HG03025 (cell line): ENCODE data around the gene TAP2.
"Not testable (repeated sequence)": the region's sequence is repeated elsewhere in the genome, so short reads cannot be mapped to it uniquely, and the experiment has no call there.

ENCODE experiments used
- ATAC-seq: cut with Tn5 transposase; IDR thresholded peaks from one replicate; pipeline ENCODE4 v1.9.1; 2021; ENCODE audit warnings: mild to moderate bottlenecking, moderate library complexity; ENCODE audit not compliant: unreplicated experiment, low FRiP score

Gene TAP2

GRCh38 chr6:32838114-32838958 is at the start of gene TAP2:
Gene TAP2 (minus strand): TSS chr6:32838739. CDS start chr6:32838233, 506 bp downstream.
- ATAC-seq: peak; percentile 66

- no peak for ATAC-seq
Observed at GRCh38 chr6:32887616-32888015, 49.1 kb upstream of the TAP2 start.

- ATAC-seq: no peak
Observed at GRCh38 chr6:32886681-32887383, 48.3 kb upstream of the TAP2 start.

GRCh38 chr6:32885698-32886286 is 47.3 kb upstream of the TAP2 start:
- ATAC-seq: no peak

GRCh38 chr6:32883789-32884188 is 45.2 kb upstream of the TAP2 start:
- ATAC-seq: no peak

- ATAC-seq: no peak
Observed at GRCh38 chr6:32882879-32883250, 44.3 kb upstream of the TAP2 start.

- ATAC-seq: not testable (repeated sequence)
Observed at GRCh38 chr6:32880962-32881361, 42.4 kb upstream of the TAP2 start.

GRCh38 chr6:32879691-32880090 is 41.2 kb upstream of the TAP2 start:
- no peak for ATAC-seq

- ATAC-seq: no peak
Observed at GRCh38 chr6:32876603-32877002, 38.1 kb upstream of the TAP2 start.

GRCh38 chr6:32873947-32874346 is 35.4 kb upstream of the TAP2 start:
- ATAC-seq: not testable (repeated sequence)

- no peak for ATAC-seq
Observed at GRCh38 chr6:32868257-32868788, 29.8 kb upstream of the TAP2 start.

GRCh38 chr6:32867554-32868256 is 29.2 kb upstream of the TAP2 start:
- no peak for ATAC-seq

- ATAC-seq: no peak
Observed at GRCh38 chr6:32867022-32867477, 28.5 kb upstream of the TAP2 start.

- ATAC-seq: no peak
Observed at GRCh38 chr6:32865724-32866443, 27.3 kb upstream of the TAP2 start.

- ATAC-seq: no peak
Observed at GRCh38 chr6:32862725-32863124, 24.2 kb upstream of the TAP2 start.

GRCh38 chr6:32860674-32861073 is 22.1 kb upstream of the TAP2 start:
- ATAC-seq: no peak

GRCh38 chr6:32858194-32858593 is 19.7 kb upstream of the TAP2 start:
- no peak for ATAC-seq

- no peak for ATAC-seq
Observed at GRCh38 chr6:32857156-32857891, 18.8 kb upstream of the TAP2 start.

GRCh38 chr6:32855467-32856174 is 17.1 kb upstream of the TAP2 start:
- ATAC-seq: no peak
